NOMO-1 treated with dmso at 0.1 percent for 144 hours (cell line): ENCODE results near the gene CPEB3.

ENCODE experiments used
- DNase-seq: peaks from one replicate; lab custom pipeline; 2025; ENCODE audit not compliant: unreplicated experiment; lab: John Stamatoyannopoulos, UW

The CPEB3 gene

GRCh38 chr10:92268748-92269147 lies 22.1 kb downstream of the CPEB3 start:
- peak; percentile 66 for DNase-seq

DNA sequence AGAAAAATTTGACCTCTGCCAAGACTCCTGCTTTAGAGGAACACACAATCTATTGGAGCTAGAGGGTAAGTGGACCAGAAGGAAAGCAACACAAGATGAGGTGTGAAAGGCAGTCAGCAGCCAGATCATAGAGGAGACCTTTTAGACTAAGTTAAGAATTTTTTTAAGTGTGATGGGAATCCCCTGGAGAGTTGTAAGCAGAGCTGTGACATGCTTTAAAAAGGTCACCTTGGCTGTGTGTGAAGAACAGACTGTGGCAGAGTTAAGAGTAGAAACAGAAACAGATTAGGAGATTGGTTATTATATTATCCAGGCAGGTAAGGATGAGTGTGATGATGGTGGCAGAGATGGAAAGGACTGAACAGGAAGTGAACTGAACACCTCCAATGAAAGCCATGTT lies 23.5 kb downstream of the CPEB3 start:
- DNase-seq: no peak

DNA sequence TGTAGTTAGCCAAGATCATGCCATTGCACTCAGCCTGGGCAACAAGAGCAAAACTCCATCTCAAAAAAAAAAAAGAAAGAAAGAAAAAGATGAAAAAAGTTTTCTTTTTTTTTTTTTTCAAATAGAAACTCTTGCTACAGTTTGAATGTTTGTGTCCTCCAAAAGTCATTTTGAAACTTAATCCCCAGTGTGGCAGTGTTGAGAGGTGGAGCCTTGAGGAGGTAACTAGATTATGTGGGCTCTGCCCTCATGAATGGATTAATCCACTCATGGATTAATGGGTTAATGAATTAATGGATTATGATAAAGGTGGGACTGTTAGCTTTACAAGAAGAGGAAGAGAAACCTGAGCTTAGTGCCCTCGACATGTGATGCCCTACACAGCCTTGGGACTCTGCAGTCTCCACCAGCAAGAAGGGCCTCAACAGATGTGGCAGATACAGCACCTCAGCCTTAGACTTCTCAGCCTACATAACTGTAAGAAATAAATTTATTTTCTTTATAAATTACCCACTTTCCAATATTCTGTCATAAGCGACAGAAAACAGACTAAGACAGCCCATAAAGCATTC lies 25.1 kb downstream of the CPEB3 start:
- DNase-seq: no peak

DNA sequence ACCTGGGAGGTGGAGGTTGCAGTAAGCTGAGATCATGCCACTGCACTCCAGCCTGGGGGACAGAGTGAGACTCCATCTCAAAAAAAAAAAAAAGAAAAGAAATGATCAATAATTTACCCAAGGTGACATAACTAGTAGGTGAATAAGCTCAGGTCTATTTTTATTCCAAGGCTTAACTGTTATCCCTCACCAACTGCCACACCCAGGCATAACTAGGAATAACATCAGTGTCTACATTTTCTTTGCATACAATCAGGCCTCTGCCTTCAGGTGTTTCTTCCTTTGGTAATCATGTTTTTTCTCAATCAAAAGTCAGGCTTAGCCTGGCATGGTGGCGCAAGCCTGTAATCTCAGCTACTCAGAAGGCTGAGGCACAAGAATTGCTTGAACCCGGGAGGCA lies 26.6 kb downstream of the CPEB3 start:
- no peak for DNase-seq

GRCh38 chr10:92263396-92263795 lies 27.5 kb downstream of the CPEB3 start:
- no peak for DNase-seq

- DNase-seq: no peak
Measured at GRCh38 chr10:92248566-92248965, 42.3 kb downstream of the CPEB3 start.

GRCh38 chr10:92244796-92245195 lies 46.1 kb downstream of the CPEB3 start:
- DNase-seq: no peak

DNA sequence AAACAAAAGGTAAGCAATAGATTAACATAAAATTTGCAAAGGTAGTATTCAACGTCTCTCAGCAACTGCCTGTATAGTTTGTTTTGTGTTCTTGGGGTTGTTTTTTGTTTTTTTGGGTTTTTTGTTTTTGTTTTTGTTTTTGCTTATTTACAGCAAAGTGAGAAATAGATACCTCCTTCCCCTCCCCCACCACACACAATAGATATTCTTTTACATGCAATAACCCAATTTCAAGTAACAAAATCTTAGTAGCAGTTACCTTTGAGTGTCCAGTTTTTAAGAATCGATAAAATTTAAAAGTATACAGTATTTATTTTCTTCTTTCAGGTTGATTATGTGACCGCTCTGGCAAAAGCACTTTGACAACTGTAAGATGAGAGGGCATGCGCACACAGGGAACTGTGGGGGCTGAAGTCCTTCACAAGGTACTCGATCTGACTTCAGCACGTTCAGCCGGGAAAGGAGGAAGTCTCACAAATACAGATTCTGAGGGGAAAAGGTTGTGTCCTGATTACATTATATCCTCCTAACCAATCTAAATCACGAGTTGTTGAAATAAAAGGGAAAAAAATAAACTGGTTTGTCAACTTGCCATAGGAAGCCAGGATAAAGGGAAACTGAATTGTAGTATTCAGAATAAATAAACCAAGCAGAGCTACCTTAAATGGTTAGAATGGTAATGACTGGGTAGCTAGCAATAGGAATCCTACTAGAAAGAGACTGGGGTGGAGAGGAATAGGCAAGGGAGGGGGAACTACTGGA lies 47.8 kb downstream of the CPEB3 start:
- DNase-seq: peak; percentile 37

DNA sequence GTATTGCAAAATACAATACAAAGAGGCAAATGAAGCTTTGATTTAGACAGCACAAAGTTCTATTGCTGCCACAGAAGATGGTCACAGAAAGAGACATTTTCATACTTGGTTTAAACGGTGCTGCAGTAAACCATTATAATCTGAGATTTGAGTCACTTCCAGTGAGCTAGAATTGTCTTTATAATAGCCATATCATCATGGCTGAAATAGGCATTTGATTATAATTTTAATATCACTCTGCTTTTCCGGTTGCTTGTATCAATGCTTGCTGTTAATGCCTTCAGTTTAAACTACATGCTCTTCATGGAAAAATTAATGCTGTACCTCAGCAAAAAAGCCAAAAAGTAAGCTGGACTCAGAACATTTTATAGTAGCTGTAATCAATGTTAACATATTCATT lies 48.5 kb downstream of the CPEB3 start:
- DNase-seq: no peak

GRCh38 chr10:92241501-92241900 lies 49.4 kb downstream of the CPEB3 start:
- no peak for DNase-seq

DNA sequence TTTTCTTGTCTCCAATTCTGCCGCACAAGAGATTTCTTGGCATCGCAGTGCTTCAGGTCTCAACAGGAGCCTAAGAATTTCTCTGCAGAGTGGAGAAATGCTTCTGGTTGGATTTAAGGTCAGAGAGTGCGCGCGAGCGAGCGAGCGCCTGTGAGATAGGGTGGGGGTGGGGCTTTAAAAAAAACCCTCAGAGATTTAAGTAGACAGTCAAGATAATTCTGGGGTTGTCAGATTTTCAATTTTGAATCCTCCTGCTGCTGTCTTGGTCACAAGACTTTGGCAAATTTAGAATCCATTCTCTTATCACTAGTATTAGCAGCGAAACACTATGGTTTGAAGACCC lies 49.7 kb downstream of the CPEB3 start:
- DNase-seq: no peak

- peak; percentile 87 for DNase-seq
Measured at GRCh38 chr10:92240289-92241157, 50.4 kb downstream of the CPEB3 start.

DNA sequence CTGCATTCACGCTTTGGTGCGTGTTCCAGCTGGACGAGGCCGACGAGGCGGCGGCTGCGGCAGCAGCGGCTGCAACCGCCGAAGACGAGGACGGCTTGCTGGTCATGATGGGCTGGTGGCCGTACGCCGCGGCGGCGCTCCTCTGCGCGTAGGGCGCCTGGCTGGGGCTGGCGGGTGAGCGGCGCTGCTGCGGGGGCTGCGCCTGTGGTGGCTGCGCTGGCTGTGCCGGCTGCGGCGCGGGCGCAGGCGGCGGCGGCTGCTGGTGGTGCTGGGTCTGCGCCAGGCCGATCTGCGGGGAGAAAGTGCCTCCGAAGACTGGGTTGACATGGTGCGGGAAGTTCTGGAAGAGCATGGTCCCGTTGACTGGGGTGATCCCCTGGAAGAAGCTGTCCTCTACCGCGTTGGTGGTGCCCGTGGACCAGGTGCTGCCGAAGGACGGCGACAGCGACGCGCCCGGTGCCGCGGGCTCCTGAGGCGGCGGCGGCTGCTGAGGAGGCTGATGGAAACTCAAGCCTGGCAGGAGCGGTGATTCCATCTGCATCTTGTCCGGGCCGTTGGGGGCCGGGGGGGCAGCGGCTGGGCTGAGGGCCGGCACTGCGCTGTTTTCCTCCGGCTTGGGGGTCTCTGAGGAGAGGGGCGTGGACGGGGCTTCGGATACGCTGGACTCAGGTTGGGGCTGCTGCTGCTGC lies 51.1 kb downstream of the CPEB3 start:
- no peak for DNase-seq

DNA sequence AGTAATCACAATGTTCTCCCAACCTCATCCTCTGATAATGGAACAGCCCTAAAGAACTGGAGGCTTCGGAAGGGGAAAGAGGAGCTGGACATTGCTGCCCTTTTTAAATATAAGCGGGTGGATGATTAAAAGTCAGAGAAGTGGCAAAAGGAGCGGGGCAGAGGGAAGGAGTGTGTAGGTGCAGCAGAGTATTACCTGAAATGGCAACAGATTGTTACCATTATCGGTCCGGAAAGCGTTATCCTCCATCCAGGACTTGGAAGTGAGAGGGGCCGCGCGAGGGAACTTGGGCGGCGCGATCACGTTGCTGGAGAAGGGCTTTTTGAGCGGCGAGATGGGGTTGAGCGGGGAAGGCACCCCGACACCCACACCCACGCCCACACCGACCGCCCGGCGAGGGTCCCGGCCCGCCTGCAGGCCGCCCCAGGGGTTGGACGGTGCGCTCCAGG lies 51.7 kb downstream of the CPEB3 start:
- DNase-seq: no peak

GRCh38 chr10:92238586-92239098 lies 52.2 kb downstream of the CPEB3 start:
- DNase-seq: no peak

GRCh38 chr10:92238054-92238585 lies 52.8 kb downstream of the CPEB3 start:
- no peak for DNase-seq

DNA sequence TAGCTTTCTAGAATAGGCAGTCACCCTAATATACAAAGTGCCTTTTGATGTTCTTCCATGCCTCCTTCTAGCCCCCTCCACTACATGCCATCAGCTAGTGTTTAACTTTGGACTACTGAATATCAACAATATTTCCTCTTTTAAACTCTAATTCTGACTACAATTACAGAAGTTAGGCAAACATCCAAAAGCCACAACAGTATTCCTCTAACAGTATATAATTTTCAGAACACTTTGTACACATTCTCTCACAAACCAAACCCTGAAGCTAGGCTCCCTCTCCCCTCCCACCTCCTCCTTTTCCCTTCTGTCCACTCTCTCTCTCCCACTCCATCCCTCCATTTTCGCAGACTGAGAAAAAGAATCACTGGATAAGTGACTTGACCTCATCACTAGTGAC lies 59.7 kb downstream of the CPEB3 start:
- no peak for DNase-seq

DNA sequence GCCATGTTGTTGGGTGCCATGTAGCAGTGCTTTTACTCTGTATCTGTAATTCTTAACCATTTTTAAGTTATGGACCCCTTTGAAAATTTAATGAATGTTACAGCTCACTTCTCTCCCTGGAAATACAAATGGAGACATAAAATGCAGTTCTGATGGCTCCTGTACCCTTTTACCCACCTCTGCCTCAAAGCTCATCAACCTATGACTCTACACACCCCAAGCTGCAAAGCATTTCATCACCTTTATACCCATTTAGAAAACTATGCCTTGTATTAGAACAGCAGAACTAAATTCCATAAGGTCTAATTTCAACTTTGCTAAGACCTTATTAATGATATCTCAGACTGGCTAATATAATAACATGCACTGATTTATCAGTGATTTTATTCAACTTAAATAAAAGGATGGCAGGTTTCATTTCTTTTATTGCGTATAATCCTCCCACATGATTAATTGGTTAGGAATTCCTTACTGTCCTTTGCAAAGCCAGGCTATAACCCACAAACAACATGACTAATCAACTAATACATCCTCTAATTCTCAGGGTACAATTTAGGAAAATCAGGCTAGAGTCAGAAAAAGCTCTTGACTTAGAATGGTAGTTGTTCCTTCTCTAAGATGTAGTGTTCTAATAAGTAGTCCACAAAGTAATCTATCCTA lies 68.1 kb downstream of the CPEB3 start:
- no peak for DNase-seq

GRCh38 chr10:92219559-92219958 lies 71.3 kb downstream of the CPEB3 start:
- DNase-seq: no peak

DNA sequence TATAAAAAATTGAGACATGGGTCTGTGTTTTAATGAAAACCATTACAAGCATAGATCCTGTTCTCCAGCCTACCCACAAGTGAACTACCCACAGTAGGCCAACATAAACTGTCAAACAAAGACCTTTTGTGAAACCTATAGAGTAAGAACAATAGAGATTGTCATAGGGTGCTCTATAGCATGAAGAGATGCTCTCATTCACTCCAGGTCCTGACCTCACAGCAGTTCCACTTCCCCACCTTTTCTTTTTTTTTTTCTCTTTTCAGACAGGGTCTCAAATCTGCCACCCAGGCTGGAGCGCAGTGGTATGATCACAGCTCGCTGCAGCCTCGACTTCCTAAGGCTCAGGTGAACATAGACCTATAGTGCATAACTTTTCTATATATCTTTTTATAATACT lies 72.3 kb downstream of the CPEB3 start:
- DNase-seq: no peak
